Stimulated activated CD4-positive, alpha-beta T cell treated with anti-CD3 and anti-CD28 coated beads, TNF-alpha, amount 100 ng/mL, for 48 hours (primary cell): ENCODE measurements around the gene ATOH8.

ENCODE experiments used
- DNase-seq, 3 donors: peaks; one replicate each; pipeline ENCODE4 v3.0.0-alpha.2; 2020; ENCODE audit warnings: low read depth in 3 of 3

The ATOH8 gene

DNA sequence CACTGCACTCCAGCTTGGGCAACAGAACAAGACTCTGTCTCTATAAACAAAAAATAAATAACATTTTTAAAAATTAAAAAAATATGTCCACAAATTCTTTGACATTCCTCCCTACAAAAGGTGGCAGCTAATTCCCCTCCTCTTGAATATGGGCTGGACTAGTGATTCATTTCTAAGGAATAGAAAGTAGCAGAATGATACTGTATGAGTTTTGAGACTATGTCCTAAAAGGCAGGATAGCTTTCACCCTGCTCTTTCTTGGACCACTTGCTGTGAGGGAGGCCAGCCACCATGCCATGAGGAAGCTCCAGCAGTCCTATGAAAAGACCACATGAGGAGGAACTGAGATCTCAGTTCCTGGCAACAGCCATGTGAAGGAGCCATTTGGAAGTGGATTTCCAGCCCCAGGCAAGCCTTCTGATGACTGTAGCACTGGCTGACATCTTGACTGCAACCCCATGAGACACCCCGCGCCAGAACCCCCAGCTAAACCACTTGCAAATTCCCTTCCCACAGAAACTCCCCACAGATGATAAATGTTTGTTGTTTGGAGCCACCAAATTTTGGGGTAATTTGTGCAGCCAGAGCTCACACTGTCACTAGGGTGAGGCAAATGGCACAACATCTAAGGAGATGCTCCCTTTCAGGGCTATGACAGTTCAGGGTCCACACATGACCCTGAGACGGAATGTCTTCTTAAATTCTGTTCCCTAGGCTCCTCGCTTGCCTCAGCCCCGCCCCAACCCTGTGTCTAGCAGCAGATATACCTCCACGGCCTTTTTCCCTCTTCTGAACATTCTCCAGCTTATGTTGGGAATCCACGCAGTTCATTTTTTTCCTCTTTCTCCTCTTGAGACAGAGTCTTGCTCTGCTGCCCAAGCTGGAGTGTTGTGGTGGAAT is 17.1 kb upstream of the ATOH8 start:
- no peak for DNase-seq

- DNase-seq = no peak
Measured at GRCh38 chr2:85737481-85737880, 16.3 kb upstream of the ATOH8 start.

DNA sequence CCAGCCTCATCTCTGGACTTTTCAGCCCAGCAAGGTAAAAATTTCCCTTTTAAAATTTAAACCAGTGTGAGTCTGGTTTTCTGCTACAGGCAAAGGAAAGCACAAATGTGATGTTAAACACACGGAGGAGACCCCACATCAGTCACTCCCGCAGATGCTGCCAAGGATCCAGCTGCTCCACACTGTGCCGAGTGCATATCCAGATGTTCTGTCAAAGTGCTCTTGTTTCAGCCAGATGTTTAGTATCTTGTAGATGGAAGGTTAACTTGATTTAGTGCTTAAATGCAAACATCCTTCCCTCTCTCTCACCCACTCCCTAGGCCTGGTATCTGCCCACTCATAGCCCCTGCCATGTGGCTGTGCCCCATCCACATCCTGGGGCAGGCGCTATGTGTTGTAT is 15.8 kb upstream of the ATOH8 start:
- no peak for DNase-seq

DNA sequence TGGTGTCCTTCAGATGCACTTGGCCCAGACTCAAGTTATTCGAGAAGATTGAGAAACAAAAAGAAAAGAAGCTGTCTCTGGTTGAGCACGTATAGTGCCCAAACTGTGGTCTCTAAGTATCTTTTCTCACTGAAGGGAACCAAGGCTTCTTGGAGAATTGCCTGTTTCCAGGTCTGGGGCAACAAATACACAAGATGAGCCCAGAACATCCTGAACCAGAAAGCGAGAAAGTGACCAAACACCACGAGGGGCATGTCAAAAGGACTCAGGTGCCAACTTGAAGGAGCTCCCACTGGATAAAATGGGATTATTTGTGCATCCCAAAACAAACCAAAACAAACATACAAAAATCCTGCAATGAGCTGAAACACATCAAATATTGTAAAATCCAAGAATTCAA is 13.6 kb upstream of the ATOH8 start:
- DNase-seq = no peak

GRCh38 chr2:85741211-85741832 is 12.5 kb upstream of the ATOH8 start:
- no peak for DNase-seq

DNA sequence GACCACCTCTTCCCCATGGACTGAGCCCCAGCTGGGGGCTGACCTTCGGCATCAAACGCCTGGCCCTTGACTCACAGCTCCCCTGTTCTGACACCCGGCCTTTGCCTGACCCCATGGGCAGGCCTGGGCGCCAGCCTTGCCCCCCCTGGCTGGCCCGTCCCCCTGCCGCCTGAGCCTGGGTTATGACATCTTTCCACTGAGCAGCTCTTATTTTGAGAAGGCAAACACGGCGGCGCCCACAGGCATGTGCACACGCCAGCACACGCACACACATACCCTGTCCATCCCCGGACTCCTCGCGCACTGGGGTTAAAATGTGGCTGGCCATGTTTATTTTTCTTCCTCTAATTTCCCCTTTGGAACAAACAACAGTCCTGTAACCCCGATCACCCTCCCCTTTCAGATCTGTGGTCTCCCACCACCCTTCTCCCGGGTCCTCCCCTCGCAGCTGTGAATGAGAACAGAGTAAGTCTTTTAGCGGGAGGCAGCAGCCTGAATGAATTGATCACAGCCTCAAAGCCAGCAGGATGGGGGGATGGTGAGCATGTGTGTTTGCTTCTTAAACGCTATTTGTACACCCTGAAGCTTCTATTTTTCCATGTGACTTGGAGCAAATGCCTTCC is 11.8 kb upstream of the ATOH8 start:
- no peak for DNase-seq

DNA sequence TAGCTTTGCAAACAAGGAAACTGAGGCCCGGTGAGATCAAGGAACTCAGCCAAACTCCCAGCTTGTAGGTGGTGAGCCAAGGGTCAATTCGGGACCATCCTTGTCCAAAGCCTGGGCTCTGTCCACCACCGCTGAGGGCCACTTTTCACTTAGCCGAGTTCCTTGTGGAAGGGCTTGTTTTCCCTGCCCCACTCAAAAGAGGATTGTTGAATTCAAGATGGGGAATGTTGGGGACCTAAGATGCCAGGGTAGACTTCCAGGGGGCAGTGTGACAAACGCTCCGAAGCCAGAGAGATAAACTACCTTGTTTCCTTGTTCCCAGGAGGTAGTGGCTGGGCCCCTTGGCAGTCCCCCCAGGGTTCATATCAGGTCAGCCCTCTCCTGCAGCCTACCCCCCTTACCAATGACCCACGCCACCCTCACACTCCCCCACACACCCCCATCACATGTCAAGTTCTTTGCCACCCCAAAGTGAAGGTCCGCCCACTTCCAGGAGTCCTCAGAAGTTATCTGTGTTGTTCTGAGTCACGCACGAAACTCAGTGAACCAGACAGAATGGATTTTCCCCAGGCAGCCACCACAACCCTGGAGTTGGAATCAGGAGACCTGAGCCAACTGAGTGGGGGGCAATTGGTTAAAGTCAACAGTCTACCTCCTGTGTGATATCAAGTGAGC is 10.3 kb upstream of the ATOH8 start:
- DNase-seq = no peak

- DNase-seq = no peak
Measured at GRCh38 chr2:85744055-85744454, 9.7 kb upstream of the ATOH8 start.

GRCh38 chr2:85744741-85745601 is 8.8 kb upstream of the ATOH8 start:
- DNase-seq = no peak

GRCh38 chr2:85745619-85746018 is 8.2 kb upstream of the ATOH8 start:
- no peak for DNase-seq

- DNase-seq = no peak
Measured at GRCh38 chr2:85746321-85747004, 7.3 kb upstream of the ATOH8 start.

DNA sequence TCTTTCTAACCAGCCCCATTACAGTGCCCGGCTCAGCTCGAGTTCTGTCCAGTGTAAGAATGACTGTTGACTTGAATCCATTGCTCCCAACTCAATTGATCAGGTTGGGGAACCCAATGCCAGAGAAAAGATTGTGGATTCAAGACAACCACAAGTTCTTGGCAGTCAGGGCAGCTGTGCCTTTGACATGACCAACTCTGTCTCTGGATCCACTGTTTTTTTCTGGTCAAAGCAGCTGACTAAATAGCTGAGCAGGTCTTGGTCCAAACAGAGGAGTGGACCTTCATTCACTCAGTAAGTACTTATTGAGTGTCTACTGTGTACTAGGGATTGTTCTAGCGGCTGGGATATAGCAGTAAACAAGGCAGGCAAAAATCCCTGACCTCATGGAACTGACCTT is 6.3 kb upstream of the ATOH8 start:
- no peak for DNase-seq

GRCh38 chr2:85748039-85748734 is 5.6 kb upstream of the ATOH8 start:
- no peak for DNase-seq

DNA sequence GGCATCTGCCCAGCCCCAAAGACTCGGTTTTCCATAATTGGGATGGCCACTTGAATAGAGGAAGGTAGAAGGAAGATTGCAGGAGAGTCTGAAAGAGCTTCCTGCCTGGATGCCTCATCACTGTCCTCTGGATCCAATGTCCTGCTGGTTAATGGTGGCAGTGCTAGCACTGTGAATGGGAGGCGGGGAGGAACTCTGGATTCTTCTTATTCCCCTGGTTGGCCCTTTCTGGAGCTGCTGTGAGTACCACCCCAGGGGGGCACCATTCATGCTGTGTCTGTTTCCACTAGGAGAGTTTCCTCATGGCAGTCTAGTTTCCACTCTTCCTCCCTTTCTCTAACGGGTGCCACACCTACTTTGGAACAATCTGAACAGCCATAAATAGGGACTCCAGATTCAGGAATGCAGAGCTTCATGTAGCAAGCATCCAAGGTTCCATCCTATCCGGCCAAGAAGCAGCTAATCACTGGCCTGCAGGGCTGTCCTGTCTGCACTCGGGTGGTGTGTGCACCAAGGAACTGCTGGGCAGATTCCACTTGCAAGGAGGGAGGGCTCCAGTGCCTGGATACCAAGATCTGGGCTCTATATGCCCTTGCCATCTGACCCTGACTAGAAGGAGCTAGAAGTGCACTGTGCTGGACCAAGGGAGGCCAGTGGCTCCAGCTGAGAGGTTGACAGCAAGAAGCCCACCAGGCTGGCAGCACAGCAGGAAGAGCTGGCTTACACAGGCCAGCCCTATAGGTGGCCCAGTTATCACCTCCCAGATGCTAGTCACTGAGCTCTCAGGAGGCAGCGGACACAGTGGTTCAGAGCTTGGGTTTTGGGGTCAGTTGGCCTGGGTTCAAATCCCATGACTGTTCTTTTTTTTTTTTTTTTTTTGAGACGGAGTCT is 4.6 kb upstream of the ATOH8 start:
- no peak for DNase-seq

DNA sequence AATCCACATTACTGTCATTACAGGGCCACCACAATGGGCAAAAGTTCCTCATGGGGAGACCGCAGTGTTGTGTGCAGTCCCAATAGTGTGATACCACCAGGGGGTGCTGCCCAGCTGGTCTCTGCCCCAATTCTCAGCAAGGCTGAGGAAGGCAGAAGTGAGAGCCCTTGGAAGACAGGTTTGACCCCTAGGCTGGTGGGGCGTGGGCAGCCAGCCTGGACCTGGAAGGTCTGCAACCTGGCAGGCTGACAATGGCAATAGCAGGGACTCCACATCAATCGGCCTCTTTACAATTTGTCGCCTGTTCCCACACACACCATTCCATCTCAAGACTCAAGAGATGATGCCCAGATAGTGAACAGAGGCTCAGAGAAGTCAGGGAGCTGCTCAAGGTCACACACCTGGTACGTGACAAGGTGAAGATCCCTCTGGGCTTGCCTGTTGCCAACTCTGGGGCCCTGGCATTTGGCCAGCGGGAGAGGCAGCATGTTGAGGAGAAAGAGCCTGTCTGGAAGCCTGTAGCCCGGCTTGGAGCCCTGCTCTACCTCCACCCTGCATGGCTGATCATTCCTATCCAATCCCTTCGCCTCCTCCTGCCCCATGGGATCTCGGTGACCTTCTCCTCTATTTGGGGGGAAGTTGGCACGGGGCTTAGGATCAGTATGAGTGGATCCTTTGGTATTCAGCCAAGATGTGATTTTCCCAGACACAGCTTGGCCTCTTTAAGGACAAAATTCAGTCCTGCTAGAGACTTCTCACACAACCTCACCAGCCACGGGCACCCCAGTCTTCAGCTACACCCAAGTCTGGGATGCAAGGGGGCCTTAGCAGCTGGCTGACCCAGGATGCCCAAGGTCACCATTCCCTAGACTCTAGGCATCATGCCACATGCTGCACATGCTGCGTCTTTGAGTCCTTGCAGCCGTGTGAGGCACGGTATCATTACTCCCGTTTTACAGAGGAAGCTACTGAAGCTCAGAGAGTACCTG is 2.9 kb upstream of the ATOH8 start:
- DNase-seq = peak in 2 of 3 donors; percentile 36

DNA sequence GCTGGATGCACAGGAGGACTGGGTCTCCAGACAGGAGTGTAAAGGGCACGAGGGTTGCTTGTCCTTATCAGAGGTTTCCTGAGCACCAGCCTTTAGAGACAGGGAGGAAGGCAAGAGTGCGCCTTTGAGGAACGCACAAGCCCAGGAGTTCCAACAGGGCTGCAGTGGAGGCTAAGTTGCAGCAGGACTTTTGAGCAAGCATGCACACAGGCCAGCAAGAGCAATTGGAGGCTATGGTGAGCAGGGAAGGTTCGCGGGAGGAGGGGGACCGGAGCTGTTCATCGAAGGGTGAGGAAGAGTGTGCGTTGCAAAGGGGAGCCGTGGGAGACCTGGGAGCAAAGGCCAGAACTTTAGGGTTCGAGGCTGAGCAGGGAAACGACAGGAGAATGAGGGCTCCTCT is 2.2 kb upstream of the ATOH8 start:
- no peak for DNase-seq

GRCh38 chr2:85753035-85753524 is 711 bp upstream of the ATOH8 start:
- no peak for DNase-seq
